ENCODE data around the gene ATXN1.

Gene ATXN1

DNA sequence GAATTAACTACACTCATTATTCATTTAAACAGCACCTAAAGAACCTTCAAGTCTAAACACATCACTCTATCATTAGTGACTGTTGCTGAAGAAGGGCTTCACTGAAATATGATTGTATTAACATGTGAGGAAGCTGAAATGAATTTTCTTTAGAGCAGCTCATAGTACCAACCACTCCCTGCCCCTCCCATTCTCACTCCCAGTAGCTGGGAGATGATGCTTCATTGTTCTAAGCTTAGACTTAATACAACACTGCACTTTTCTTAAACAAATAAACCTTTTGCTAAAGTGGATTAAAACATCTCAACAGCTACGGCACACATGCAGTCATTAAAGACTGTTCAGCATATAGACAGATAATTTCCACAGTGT lies 63.1 kb downstream of the ATXN1 start:
- no peak for DNase-seq (ENCODE audit: low spot score)

DNA sequence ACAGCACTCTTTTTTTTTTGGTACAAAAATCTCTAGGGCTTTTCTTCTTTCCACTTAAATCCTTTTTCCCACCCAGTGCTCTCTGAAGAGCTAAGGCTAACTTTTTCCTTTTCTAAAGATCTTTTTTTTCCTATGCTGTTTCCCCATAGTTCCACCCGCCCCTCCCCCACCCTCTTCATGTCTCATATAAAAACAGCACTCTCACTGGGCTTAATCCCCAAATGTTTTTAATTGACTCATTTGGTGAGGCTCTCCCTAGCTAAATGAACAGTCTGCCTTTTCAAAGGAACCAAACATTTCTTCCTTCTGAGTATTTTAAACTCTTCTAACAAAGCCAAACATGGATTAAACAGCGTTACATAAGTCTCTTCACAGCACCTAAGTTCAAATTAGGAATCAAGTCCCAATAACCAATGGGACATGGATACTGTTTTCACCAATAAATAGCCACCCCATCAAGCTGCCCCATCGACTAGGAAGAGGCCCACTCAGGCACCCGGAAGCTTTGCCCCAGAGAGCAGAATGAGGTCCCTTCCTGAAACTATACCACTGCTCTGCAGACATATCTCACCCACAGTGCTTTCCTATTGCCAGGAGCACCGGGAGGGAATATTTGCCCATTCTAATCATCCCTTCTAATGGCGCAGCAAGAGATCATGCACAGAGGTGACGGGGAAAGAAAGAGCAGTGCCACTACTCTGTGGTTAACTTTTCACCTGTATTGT lies 63.7 kb downstream of the ATXN1 start:
- DNase-seq (ENCODE audit: low spot score) = no peak

- DNase-seq (ENCODE audit: low spot score) = no peak
Observed at GRCh38 chr6:16696496-16696895, 64.8 kb downstream of the ATXN1 start.

- DNase-seq (ENCODE audit: low spot score) = no peak
Observed at GRCh38 chr6:16694781-16695578, 66.3 kb downstream of the ATXN1 start.

GRCh38 chr6:16691324-16691723 lies 69.9 kb downstream of the ATXN1 start:
- DNase-seq (ENCODE audit: low spot score) = no peak

- no peak for DNase-seq (ENCODE audit: low spot score)
Observed at GRCh38 chr6:16690608-16691142, 70.6 kb downstream of the ATXN1 start.

DNA sequence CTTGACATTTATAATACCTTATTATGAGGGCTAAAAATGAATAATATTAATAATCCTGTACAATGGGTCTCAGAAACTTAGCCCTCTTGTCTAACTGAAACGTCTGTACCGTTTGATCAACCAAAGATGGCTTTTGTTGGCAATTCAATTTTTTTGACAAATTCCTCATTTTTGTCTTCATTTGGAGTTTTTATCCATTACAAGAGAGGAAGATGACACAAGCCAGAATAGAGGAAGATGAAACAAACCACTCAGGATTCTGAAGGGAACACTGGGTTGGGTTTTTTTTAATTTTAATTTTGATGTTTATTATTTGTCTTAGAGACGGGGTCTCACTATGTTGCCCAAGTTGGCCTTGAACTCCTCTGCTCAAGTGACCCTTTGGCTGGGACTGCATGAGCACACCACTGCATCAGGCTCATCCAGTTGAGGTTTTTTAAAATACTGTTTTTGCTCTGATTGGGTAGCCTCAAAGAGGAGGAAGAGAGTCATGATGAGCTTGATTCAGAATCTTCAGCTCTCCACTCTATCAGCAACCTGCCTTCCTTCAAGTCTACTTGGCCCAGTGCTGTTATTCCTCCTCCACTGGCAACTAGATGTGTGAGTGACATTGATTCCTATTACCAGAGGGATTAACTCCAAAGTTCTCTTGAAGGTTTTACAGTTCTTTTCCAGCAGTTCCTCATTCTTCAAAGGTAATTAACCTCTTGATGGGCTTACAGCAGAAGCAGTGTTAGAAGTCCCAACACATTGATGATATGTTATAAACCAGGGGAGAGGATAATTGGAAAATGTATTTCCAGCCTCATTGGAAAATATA lies 71.3 kb downstream of the ATXN1 start:
- no peak for DNase-seq (ENCODE audit: low spot score)

DNA sequence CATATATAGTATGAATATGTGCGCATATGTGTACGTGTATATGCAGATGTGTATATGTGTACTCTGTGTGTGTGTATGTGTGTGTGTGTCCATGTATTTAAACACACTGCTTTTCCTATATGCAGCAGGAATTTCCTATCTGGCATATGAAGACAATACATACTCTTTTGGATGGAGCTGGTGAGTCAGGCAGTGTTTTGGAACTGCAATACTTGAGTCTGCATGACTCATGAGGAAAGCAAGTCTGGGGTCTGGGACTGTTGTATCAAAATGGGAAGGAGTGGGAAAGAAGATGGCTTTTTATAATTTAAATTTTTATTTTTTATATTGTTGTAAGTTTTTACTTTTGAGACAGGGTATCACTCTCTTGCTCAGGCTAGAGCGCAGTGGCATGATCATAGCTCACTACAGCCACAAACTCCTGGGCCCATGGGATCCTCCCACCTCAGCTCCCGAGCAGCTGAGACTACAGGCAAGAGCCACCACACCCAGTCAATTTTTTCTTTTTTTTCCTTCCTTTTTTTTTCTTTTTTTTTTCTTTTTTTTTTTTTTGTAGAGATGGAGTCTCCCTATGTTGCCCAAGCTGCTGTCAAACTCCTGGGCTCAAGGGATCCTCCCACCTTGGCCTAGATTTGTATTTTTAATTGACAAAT lies 72.2 kb downstream of the ATXN1 start:
- DNase-seq (ENCODE audit: low spot score) = no peak

GRCh38 chr6:16688436-16688835 lies 72.8 kb downstream of the ATXN1 start:
- DNase-seq (ENCODE audit: low spot score) = no peak

GRCh38 chr6:16687045-16687444 lies 74.2 kb downstream of the ATXN1 start:
- DNase-seq (ENCODE audit: low spot score) = no peak

GRCh38 chr6:16684896-16685554 lies 76.2 kb downstream of the ATXN1 start:
- no peak for DNase-seq (ENCODE audit: low spot score)

GRCh38 chr6:16684195-16684689 lies 77.0 kb downstream of the ATXN1 start:
- DNase-seq (ENCODE audit: low spot score) = no peak

DNA sequence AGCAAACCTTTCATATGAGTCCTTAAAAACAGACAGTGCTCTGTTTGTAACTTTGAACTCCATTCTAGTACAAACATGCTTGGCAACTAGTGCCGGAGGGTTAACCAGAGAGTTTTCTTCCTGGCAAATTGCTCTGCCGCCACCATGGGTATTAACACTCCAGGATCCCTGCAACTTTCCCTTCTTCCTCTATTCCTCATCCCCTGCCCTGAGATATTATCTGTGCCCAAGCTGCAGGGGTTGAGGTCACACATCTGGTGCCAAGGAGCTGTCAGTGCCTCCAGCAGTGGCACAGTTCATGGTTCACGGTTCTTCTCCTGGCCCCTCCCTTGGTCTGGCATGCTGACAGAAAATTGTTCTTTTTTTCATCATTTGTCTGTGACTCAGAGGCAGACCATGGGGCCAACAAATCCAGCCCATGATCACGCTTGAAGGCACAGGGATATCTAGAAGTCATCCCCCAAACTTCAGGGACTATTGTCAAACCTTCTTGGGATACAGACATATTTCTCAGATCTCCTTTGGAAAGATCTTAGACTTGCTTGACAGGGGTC lies 77.5 kb downstream of the ATXN1 start:
- no peak for DNase-seq (ENCODE audit: low spot score)

- DNase-seq (ENCODE audit: low spot score) = no peak
Observed at GRCh38 chr6:16681260-16681873, 79.9 kb downstream of the ATXN1 start.

DNA sequence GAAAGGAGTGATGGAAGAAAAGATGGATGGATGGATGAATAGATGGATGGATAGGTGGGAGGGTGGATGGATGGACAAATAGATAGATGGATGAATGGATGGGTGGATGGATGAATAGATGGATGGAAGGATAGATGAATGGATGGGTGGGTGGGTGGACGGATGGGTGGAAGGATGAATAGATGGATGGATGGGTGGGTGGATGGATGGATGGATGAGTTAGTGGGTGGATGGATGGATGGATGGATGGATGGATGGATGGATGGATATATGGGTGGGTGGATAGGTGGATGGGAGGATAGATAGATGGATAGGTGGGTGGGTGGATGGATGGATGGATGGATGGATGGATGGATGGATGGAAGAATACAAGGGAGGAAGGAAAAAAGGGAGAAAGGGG lies 82.2 kb downstream of the ATXN1 start:
- no peak for DNase-seq (ENCODE audit: low spot score)

GRCh38 chr6:16677458-16677857 lies 83.8 kb downstream of the ATXN1 start:
- no peak for DNase-seq (ENCODE audit: low spot score)

- peak; percentile 21 for DNase-seq (ENCODE audit: low spot score)
Observed at GRCh38 chr6:16676978-16677377, 84.3 kb downstream of the ATXN1 start.

GRCh38 chr6:16676376-16676775 lies 84.9 kb downstream of the ATXN1 start:
- DNase-seq (ENCODE audit: low spot score) = no peak

DNA sequence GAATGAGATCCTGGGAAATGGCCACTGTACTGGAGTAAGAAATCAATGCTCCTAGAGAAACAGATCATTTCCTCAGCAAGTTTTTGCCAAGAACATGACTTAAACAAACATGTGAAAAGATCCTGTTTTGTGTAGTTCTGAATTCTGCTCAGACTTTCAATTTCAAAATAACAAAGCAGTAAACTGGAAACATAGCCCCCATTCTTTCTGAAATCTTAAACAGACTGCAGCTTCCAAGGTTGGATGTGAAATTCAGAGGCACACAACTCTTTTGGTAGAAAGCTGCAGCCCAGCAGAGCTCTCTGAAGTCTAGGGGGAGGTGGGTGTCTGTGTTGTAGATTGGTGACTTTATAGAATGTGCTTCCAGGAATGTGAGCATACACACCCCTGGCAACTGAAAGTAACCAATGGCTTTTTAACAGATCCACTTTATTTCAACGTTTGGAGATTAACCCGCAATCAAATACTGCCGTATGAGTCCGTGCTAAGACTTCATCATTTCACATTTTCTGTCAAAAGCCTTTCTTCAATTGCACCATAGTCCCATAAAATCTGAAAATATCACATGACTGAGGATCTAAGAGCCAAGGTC lies 86.4 kb downstream of the ATXN1 start:
- DNase-seq (ENCODE audit: low spot score) = no peak
